ENCODE results near the gene CTNNA3. TPM values are rescaled to one million over a fixed set of nuclear protein-coding genes. Genes with fewer than 3 reads are reported as not detected.
A peak's percentile ranks its signal among the peaks of the same experiment; 100 is the strongest.

Gene CTNNA3
- polyA plus RNA-seq, 1 donor from 2014 or later = 0.14 TPM

GRCh38 chr10:66888237-66888636 is 807.8 kb downstream of the CTNNA3 start:
- no peak overlapping the region for H3K4me3 ChIP-seq (ENCODE audit: low read length)

DNA sequence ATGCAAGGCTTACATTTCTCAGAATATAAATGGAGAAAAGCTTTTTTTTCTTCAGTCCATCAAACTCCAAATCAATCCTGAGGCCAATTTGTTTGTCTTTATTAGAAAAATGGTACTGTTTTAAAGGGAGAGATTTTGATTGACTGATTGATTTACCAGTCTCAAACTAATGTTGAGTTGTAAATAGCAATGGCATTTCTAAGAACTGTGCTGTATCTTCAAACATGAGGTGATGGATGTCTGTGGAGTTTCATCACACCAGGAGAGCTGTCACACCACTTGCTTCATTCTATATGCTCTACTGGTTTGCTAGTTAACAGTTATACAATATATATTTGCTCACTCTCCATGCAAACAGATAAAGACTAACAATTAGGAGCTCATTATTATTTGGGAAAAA is 809.1 kb downstream of the CTNNA3 start:
- Histone ChIP-seq H3K4me3 (ENCODE audit: low read length) (no peak overlapping the region), H3K27ac (ENCODE audit: low read length) (no peak overlapping the region), H3K4me2 (ENCODE audit: low read length) (no peak overlapping the region), H3K36me3 (ENCODE audit: insufficient read depth, low read length) (no peaks in the 10 kb centered on the region), H4K20me1 (ENCODE audit: insufficient read depth) (no peaks in the 10 kb centered on the region), H3K9me2 (ENCODE audit: insufficient read depth, low read length) (no peaks in the 10 kb centered on the region), H3K27me3 (ENCODE audit: insufficient read depth, low read depth, low read length) (no peaks in the 10 kb centered on the region), H3K79me2 (replicated peaks; ENCODE audit: insufficient read depth, low read length) (no peaks in the 10 kb centered on the region), H3K9me3 (ENCODE audit: low read length) (no peaks in the 10 kb centered on the region), H3K9ac (ENCODE audit: low read length) (no peak overlapping the region), H3F3A (ENCODE audit: insufficient read depth, low read length, poor library complexity, severe bottlenecking) (no peaks in the 10 kb centered on the region), H2AFZ (ENCODE audit: low read depth, low read length) (no peak overlapping the region)
- peak; percentile 95 for TF ChIP-seq EP300 (conservative IDR thresholded peaks at IDR 0.05; ENCODE audit: poor library complexity, severe bottlenecking)
- no peak for TF ChIP-seq CTCF (IDR thresholded peaks at IDR 0.05; ENCODE audit: poor library complexity, severe bottlenecking)
- TF ChIP-seq SMC3 (conservative IDR thresholded peaks at IDR 0.05; ENCODE audit: poor library complexity) = no peak
- TF ChIP-seq EZH2 (IDR thresholded peaks at IDR 0.05; ENCODE audit: borderline replicate concordance, insufficient read depth, low read length, poor library complexity, severe bottlenecking) = no peak
- TF ChIP-seq MXI1 (conservative IDR thresholded peaks at IDR 0.05; ENCODE audit: poor library complexity, severe bottlenecking) = no peak
- peak; percentile 92 for TF ChIP-seq POLR2AphosphoS5 (IDR thresholded peaks at IDR 0.05)
- no peak for TF ChIP-seq TAF1 (IDR thresholded peaks at IDR 0.05; ENCODE audit: low read depth)
- peak; percentile 13 for TF ChIP-seq REST (IDR thresholded peaks at IDR 0.05; ENCODE audit: borderline replicate concordance)

More at GRCh38 chr10:66888237-66888636, 807.8 kb downstream of the CTNNA3 start:
- Histone ChIP-seq H3K4me2 (ENCODE audit: low read length) (no peak overlapping the region), H3K27me3 (ENCODE audit: insufficient read depth, low read depth, low read length) (no peaks in the 10 kb centered on the region), H3K9me2 (ENCODE audit: insufficient read depth, low read length) (no peaks in the 10 kb centered on the region), H3K79me2 (replicated peaks; ENCODE audit: insufficient read depth, low read length) (no peaks in the 10 kb centered on the region), H3K9ac (ENCODE audit: low read length) (no peak overlapping the region), H3K27ac (ENCODE audit: low read length) (no peak overlapping the region), H3K9me3 (ENCODE audit: low read length) (no peaks in the 10 kb centered on the region), H2AFZ (ENCODE audit: low read depth, low read length) (no peak overlapping the region), H4K20me1 (ENCODE audit: insufficient read depth) (no peaks in the 10 kb centered on the region), H3F3A (ENCODE audit: insufficient read depth, low read length, poor library complexity, severe bottlenecking) (no peaks in the 10 kb centered on the region), H3K36me3 (ENCODE audit: insufficient read depth, low read length) (no peaks in the 10 kb centered on the region)
- TF ChIP-seq REST (IDR thresholded peaks at IDR 0.05; ENCODE audit: borderline replicate concordance) (no peak), EP300 (conservative IDR thresholded peaks at IDR 0.05; ENCODE audit: poor library complexity, severe bottlenecking) (no peak)
